PC-3 (cell line): ENCODE results near the gene CHKB.

Experiments
- EZH2phosphoT487 ChIP-seq: fragments of 300-600 bp; sonication (generic); IDR thresholded peaks from 2 replicates; pipeline ENCODE4 v1.6.1; 2018; ENCODE audit warnings: mild to moderate bottlenecking, antibody characterized with exemption, low read length, borderline replicate concordance
- TF ChIP-seq, protein P1 (sequence below): fragments of 300-600 bp; sonication (generic); conservative IDR thresholded peaks from 2 replicates; pipeline ENCODE4 v1.5.1; 2017; ENCODE audit warnings: antibody characterized with exemption, low read depth, mild to moderate bottlenecking, low read length

DNA sequence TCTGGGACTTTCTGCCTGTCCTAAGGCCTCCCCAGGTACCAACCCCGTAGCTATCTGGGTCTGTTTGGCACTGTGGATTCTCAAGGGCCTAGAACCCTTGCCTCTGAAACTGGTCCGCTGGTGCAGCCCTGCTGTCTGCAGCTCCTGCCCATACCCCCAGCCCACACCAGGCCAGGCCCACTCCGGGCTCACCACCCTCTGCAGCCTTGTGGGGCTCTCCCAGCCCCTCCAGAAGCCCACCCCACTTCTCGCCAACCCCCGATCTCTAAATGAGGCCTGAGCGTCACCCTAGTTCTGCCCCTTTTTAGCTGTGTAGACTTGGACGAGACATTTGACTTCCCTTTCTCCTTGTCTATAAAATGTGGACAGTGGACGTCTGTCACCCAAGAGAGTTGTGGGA is 32.3 kb downstream of the CHKB start:
- TF ChIP-seq, protein P1, sequence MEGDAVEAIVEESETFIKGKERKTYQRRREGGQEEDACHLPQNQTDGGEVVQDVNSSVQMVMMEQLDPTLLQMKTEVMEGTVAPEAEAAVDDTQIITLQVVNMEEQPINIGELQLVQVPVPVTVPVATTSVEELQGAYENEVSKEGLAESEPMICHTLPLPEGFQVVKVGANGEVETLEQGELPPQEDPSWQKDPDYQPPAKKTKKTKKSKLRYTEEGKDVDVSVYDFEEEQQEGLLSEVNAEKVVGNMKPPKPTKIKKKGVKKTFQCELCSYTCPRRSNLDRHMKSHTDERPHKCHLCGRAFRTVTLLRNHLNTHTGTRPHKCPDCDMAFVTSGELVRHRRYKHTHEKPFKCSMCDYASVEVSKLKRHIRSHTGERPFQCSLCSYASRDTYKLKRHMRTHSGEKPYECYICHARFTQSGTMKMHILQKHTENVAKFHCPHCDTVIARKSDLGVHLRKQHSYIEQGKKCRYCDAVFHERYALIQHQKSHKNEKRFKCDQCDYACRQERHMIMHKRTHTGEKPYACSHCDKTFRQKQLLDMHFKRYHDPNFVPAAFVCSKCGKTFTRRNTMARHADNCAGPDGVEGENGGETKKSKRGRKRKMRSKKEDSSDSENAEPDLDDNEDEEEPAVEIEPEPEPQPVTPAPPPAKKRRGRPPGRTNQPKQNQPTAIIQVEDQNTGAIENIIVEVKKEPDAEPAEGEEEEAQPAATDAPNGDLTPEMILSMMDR, result no peak
- no peak for TF ChIP-seq EZH2phosphoT487
